Hematopoietic multipotent progenitor cell treated with erythropoietin and hydrocortisone succinate and interleukin-3 and kit ligand, for 6 days (in vitro differentiated cells): ENCODE measurements around the gene JPH4.
A peak's percentile ranks its signal among the peaks of the same experiment; 100 is the strongest.
"Not testable (repeated sequence)": the region's sequence is repeated elsewhere in the genome, so short reads cannot be mapped to it uniquely, and the experiment has no call there.

ENCODE experiments used
- DNase-seq: peaks from one replicate; pipeline ENCODE4 v3.0.0-alpha.2; 2015

Gene JPH4

GRCh38 chr14:23608454-23608853 lies 29.9 kb upstream of the JPH4 start:
- DNase-seq, result no peak

- no peak for DNase-seq
Observed at GRCh38 chr14:23605931-23606585, 27.5 kb upstream of the JPH4 start.

DNA sequence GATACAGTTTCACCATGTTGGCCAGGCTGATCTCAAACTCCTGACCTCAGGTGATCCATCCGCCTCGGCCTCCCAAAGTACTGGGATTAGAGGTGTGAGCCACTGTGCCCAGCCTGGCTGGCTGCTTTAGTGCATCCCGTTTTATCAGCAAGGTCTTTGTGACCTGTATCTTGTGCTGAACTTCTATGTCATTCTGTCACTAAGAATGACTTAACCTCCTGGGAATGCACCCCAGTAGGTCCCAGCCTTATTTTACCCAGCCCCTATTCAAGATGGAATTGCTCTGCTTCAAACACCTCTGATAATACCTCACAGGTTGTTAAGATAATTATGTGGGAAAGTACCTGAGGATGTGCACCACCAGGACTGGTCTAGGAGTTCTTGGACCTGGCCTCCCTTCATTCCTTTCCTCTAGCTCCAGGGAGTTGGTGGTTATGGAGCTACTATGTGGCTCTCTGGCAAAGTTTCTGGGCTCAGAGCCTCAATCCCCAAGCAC lies 26.1 kb upstream of the JPH4 start:
- DNase-seq, result no peak

DNA sequence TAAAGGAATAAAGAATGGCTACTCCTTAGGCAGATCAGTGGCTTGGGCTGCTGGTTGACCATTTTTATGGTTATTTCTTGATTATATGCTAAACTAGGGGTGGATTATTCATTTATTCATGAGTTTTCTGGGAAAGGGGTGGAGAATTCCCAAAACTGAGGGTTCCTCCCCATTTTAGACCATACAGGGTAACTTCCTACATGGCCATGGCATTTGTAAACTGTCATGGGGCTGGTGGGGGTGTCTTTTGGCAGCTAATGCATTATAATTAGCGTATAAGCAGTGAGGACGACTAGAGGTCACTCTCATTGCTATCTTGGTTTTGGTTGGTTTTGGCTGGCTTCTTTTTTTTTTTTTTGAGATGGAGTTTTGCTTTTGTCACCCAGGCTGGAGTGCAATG lies 25.6 kb upstream of the JPH4 start:
- DNase-seq, result no peak

GRCh38 chr14:23603103-23603502 lies 24.5 kb upstream of the JPH4 start:
- no peak for DNase-seq

DNA sequence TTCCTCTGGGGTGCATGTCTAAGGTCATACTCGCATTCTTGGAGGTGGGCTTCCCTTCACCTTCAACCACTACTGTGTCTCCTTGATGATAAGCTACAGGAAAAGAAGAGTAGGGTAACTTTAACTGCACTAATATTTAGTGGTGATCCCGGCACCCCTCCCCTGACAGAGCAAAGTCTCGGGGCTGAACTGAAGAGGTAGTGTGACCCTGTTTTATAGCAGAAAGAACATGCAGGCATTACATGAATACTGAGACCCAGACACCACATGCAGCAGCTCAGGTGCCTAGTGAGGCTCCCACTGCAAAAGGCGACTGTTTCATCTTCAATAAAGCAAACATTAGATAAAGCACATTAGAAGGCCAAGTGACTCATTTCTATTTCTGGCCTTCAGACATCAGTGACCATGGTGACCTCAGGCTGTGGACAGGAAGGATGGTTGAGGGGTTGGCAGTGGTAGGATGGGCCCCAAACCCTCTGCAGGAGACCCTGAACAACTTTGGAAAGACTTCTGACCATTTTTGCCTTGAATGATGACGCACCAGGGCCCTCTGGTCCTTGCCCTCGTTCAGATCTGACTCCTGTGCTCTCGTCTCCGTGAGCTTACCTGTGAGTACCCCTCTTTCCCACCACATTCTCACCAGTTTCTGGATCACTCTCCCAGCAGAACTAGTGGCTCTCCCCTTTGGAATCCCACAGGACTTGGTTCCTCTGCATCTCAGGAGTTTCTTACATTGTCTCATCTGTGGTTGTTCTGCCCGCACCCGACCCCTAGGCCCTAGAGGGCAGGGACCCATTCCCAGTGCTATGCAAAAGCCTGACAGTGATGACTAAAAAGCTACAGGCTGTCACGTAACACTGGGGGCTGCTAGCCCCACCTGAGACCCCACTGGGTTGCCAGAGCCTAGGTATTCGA lies 23.8 kb upstream of the JPH4 start:
- no peak for DNase-seq

GRCh38 chr14:23601845-23602180 lies 23.2 kb upstream of the JPH4 start:
- DNase-seq, result no peak

DNA sequence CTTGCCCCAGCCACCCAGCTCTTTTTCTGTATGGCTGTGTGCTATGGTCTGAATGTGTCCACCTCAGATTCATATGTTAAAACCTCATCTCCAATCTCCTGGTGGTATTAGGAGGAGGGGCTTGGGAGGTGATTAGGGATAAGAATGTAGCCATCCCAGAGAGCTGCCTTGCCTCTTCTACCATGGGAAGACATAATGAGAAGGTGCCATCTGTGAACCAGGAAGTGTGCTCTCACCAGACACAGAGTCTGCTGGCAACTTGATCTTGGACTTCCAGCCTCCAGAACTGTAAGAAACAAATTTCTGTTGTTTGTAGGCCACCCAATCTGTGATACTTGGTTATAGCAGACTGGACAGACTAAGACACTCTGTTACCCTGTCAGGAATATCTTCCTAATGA lies 22.8 kb upstream of the JPH4 start:
- no peak for DNase-seq

DNA sequence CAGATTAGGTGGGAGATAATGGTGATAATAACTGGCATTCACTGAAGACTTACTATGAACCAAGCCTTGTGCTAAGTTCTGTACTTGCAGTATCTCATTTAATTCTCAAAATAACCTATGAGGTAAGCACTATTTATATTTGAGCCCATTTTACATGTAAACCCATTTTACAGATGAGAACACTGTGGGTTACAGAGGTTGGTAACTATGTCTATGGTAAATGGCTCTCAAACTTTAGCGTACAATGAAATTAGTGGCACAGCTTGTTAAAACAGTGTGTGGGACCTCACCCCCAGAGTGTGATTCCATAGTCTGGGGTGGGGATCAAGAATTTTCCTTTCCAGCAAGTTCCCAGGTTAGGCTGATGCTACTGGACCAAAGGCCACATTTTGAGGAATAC lies 22.2 kb upstream of the JPH4 start:
- no peak for DNase-seq

DNA sequence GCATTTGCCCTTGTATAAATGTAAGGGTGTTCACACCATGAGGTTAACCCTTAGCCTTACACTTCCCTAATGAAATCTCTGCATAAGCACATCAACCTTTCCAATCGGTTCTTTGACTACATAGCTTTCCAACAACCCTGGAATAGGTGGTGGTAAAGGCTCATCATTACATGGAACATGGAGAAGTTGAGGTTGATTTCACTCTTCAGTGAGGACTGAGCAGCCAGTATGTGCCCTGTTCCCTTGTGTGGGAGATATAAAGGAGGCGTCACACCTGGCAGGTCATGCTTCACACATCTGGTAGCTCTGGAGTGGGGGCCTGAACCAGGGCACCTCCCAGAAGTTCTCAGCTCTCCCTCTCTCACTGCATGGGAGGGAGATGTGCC lies 21.7 kb upstream of the JPH4 start:
- DNase-seq, result no peak

GRCh38 chr14:23594191-23594590 lies 15.6 kb upstream of the JPH4 start:
- not testable (repeated sequence) for DNase-seq

- DNase-seq, result no peak
Observed at GRCh38 chr14:23590198-23590597, 11.6 kb upstream of the JPH4 start.

GRCh38 chr14:23589606-23590005 lies 11.0 kb upstream of the JPH4 start:
- DNase-seq, result no peak

DNA sequence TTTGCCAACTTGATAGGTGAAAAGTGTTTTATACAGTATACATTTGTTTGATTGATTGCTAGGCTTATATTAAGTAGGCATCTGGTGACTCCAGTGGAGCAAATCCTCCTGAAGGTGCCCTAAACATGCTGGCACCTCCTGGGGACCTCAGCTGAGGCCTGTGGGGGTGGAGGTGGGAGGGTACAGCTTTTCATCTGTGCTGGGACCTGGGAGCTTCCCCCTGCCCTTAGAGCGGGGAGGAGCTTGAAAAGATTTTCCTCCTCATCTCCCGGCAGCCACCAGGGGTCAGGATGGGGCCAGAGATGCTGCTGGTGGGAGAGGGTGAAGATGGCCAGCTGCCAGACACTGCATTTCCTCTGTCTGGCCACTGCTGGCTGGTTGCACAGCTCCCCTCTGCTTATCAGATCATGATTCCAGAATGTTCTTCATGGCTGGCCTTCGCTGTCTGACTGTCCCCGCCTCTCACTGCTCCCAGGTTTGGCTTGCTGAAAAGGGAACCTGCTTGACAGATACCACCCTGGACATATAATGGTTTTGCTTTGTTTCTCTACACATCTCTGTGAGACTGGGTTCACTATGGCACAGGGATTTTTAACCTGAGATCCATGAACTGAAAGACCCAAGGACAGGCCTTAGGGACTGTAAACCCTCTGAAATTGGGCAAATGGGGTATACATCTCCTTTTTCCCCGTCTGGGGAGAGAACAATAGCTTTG lies 10.5 kb upstream of the JPH4 start:
- peak; percentile 93 for DNase-seq

GRCh38 chr14:23584527-23585203 lies 6.1 kb upstream of the JPH4 start:
- DNase-seq, result not testable (repeated sequence)

DNA sequence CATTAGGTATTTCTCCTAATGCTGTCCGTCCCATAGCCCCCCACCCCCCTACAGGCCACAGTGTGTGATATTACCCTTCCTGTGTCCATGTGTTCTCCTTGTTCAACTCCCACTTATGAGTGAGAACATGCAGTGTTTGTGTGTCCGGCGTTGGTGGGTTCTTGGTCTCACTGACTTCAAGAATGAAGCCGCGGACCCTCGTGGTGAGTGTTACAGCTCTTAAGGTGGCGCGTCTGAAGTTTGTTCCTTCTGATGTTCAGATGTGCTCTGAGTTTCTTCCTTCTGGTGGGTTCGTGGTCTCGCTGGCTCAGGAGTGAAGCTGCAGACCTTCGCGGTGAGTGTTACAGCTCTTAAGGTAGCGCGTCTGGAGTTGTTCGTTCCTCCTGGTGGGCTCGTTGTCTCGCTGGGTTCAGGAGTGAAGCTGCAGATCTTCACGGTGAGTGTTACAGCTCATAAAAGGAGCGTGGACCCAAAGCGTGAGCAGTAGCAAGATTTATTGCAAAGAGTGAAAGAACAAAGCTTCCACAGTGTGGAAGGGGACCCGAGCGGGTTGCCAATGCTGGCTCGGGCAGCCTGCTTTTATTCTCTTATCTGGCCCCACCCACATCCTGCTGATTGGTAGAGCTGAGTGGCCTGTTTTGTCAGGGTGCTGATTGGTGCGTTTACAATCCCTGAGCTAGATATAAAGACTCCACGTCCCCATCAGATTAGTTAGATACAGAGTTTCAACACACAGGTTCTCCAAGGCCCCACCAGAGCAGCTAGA lies 5.4 kb upstream of the JPH4 start:
- DNase-seq, result not testable (repeated sequence)

- DNase-seq, result no peak
Observed at GRCh38 chr14:23582906-23583760, 4.5 kb upstream of the JPH4 start.

DNA sequence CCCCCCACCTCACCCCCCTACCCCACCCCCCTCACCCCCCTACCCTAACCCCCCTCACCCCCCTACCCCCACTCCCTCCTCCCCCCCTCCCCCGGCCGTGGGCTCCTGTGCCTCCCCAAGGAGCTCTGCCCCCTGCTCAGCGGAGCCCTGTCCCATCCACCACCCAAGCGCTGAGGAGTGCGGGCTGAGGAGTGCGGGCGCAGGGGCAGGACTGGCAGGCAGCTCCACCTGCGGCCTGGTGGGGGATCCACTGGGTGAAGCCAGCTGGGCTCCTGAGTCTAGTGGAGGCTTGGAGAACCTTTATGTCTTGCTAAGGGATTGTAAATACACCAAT lies 2.3 kb upstream of the JPH4 start:
- DNase-seq, result no peak

- DNase-seq, result no peak
Observed at GRCh38 chr14:23580152-23580926, 1.7 kb upstream of the JPH4 start.

- DNase-seq, result no peak
Observed at GRCh38 chr14:23579739-23580138, 1.1 kb upstream of the JPH4 start.

- DNase-seq, result no peak
Observed at GRCh38 chr14:23579311-23579630, 681 bp upstream of the JPH4 start.
